ENCODE measurements around the gene ITGB3. TPM values are rescaled to one million over a fixed set of nuclear protein-coding genes. Genes with fewer than 3 reads are reported as not detected.

Gene ITGB3
- total and polyA plus RNA-seq, 3 donors from 2014 or later, result 6.9 to 10.3 (median 7.6) TPM

DNA sequence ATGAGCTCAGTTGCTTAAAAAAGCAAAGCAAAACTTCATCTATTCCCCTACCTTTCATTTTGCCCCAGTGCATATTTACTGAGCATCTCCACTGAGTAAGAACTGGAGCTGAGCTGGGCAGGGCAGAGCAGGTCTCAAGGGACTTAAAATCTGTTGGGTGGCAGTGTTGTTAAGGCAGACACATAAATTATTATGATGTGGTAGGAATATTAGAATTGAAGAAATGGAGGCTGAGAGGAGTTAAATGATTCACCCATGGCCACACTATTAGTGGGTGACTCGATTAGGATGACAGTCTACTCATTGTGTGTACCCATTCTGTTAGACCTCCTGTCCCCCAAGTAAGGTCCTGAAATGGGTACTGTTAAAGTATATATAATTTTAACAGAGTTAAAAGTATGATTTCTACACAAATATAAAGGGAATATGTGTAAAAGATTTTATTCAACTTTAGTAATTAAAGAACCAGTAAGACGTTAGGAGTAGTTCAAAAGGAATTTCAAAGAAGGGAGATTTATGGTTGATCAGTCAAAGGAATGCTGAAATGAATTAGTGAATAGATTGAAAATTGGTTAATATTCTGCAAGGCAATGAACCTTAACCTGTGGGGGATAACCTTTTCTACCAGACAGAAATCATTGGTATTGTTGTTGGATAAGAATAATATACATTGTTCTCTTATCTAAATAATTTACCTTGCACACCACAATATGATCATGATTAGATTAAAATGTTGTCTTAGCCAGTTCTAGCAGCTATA, 17.5 kb downstream of the ITGB3 start:
- peaks cover 15% of the 10 kb centered on the region for H3K4me1 ChIP-seq

DNA sequence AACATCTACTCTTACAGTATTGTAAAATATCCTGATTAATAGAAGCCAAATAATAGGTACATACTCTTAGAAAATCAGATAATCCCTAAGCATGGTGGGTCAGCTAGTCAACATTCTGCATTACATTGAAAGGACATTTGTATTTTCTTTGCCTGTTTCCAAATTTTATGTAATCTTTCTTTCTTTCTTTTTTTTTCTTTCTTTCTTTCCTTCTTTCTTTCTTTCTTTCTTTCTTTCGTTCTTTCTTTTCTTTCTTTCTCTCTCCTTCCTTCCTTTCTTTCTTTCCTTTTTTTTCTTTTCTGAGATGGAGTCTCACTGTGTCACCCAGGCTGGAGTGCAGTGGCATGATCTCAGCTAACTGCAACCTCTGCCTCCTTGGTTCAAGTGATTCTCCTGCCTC, 18.9 kb downstream of the ITGB3 start:
- no peak overlapping the region for H3K27ac ChIP-seq
- H3K27me3 ChIP-seq, result no peaks in the 10 kb centered on the region
- H3K9me3 ChIP-seq, result no peaks in the 10 kb centered on the region
- H3K4me1 ChIP-seq, result peaks cover 22% of the 10 kb centered on the region
- TF ChIP-seq POLR2A (IDR thresholded peaks at IDR 0.05), result no peak
- TF ChIP-seq, protein P1, sequence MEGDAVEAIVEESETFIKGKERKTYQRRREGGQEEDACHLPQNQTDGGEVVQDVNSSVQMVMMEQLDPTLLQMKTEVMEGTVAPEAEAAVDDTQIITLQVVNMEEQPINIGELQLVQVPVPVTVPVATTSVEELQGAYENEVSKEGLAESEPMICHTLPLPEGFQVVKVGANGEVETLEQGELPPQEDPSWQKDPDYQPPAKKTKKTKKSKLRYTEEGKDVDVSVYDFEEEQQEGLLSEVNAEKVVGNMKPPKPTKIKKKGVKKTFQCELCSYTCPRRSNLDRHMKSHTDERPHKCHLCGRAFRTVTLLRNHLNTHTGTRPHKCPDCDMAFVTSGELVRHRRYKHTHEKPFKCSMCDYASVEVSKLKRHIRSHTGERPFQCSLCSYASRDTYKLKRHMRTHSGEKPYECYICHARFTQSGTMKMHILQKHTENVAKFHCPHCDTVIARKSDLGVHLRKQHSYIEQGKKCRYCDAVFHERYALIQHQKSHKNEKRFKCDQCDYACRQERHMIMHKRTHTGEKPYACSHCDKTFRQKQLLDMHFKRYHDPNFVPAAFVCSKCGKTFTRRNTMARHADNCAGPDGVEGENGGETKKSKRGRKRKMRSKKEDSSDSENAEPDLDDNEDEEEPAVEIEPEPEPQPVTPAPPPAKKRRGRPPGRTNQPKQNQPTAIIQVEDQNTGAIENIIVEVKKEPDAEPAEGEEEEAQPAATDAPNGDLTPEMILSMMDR (IDR thresholded peaks at IDR 0.05), result no peak
- no peaks in the 10 kb centered on the region for H3K36me3 ChIP-seq (ENCODE audit: low read depth, missing control alignments)
- intact Hi-C loops (cut with DNase I; ENCODE audit: low total_unique reads), result no loop called here
- no peak overlapping the region for H3K4me3 ChIP-seq
- WGBS, 2 donors, result 74 to 75% methylated on average over 1 of the region's 1 CpG
- DNase-seq, result no peak

More for the DNA sequence above, 17.5 kb downstream of the ITGB3 start:
- intact Hi-C loops (cut with DNase I; ENCODE audit: low total_unique reads), result no loop called here
- TF ChIP-seq, protein P1 (IDR thresholded peaks at IDR 0.05), result no peak
- no peak for TF ChIP-seq POLR2A (IDR thresholded peaks at IDR 0.05)
- no peaks in the 10 kb centered on the region for H3K9me3 ChIP-seq
- no peak overlapping the region for H3K4me3 ChIP-seq
- WGBS, 2 donors, result 91 to 95% methylated on average over 2 of the region's 2 CpGs
- DNase-seq, result no peak
- H3K27ac ChIP-seq, result no peak overlapping the region
- H3K36me3 ChIP-seq (ENCODE audit: low read depth, missing control alignments), result no peaks in the 10 kb centered on the region
- H3K27me3 ChIP-seq, result no peaks in the 10 kb centered on the region

DNA sequence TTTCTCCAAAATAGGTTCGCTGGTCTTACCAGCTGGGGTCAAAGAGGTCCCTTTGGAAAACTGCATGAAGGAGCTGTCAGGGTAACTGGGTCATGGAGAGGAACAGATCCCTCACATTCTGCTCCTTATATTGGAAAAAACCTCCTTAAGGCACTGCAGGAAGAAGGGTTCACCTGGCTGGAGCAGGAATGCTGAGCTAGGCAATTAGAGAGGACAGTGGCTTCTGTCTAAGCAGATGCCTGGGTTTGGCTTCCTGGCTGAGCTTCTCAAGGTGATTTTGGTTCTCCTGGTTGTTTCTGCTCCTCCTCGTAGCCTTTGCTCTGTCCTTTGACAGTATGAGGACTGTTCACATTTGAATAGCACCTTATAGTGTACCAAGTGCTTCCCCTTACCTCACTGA, 19.6 kb downstream of the ITGB3 start:
- 79 to 86% methylated on average over 2 of the region's 2 CpGs for WGBS, 2 donors
- no peaks in the 10 kb centered on the region for H3K9me3 ChIP-seq
- intact Hi-C loops (cut with DNase I; ENCODE audit: low total_unique reads), result no loop called here
- no peak for TF ChIP-seq POLR2A (IDR thresholded peaks at IDR 0.05)
- TF ChIP-seq, protein P1 (IDR thresholded peaks at IDR 0.05), result no peak
- no peak for DNase-seq
- peaks cover 22% of the 10 kb centered on the region for H3K4me1 ChIP-seq
- H3K4me3 ChIP-seq, result no peak overlapping the region
- H3K27ac ChIP-seq, result no peak overlapping the region
- no peaks in the 10 kb centered on the region for H3K27me3 ChIP-seq
- no peaks in the 10 kb centered on the region for H3K36me3 ChIP-seq (ENCODE audit: low read depth, missing control alignments)

DNA sequence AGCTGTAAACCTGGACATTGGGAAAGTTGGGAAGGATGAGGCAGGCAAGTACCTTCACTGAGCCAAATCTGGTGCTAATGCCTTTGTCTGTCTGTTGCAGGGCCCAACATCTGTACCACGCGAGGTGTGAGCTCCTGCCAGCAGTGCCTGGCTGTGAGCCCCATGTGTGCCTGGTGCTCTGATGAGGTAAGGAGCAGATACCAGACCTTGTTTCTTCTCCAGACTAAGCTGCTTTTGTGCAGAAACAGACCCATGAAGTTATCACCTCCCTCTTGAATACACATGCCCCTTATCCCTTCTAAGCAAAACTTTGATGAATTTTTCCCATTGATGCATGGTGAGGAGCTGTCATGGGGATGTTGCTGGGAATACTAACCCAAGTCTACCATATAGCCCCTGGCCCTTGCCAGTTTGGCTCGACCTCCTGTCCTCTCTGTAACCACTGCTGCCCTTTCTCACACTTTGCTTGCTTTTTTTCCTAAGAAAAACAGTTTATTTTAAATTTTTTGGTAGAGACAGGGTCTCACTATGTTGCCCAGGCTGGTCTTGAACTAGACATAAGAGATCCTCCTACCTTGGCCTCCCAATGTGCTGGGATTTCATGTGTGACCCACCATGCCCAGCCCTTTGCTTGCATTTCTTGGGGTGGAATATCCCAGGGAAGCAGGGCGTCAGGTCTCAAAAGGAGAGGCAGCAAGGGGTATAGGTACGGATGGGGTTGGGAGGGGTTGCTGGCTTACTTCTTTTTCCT, 20.9 kb downstream of the ITGB3 start:
- H3K27me3 ChIP-seq, result no peaks in the 10 kb centered on the region
- TF ChIP-seq, protein P1 (IDR thresholded peaks at IDR 0.05), result no peak
- TF ChIP-seq POLR2A (IDR thresholded peaks at IDR 0.05), result no peak
- no peaks in the 10 kb centered on the region for H3K9me3 ChIP-seq
- no peak for DNase-seq
- H3K36me3 ChIP-seq (ENCODE audit: low read depth, missing control alignments), result no peaks in the 10 kb centered on the region
- intact Hi-C loops (cut with DNase I; ENCODE audit: low total_unique reads), result no loop called here
- H3K27ac ChIP-seq, result peak overlapping the region in 1 of 2 donors; percentile 84
- WGBS, 2 donors, result 82 to 97% methylated on average over 5 of the region's 5 CpGs
- H3K4me1 ChIP-seq, result peaks cover 34% of the 10 kb centered on the region
- H3K4me3 ChIP-seq, result no peak overlapping the region
